Activated CD8-positive, alpha-beta memory T cell treated with anti-CD3 and anti-CD28 coated beads for 48 hours (primary cell): ENCODE data around the gene APOD.

ENCODE experiments used
- DNase-seq, 3 experiments: peaks; one replicate each; pipeline ENCODE4 v3.0.0-alpha.2; 2020; ENCODE audit warnings: low read depth in 2 of 3, low spot score in 2 of 3

Gene APOD

GRCh38 chr3:195587824-195588223, 4.1 kb upstream of the APOD start:
- no peak for DNase-seq

GRCh38 chr3:195587406-195587805, 3.7 kb upstream of the APOD start:
- no peak for DNase-seq

- DNase-seq = no peak
These were observed 767 bp upstream of the APOD start for GRCh38 chr3:195584543-195584870.

DNA sequence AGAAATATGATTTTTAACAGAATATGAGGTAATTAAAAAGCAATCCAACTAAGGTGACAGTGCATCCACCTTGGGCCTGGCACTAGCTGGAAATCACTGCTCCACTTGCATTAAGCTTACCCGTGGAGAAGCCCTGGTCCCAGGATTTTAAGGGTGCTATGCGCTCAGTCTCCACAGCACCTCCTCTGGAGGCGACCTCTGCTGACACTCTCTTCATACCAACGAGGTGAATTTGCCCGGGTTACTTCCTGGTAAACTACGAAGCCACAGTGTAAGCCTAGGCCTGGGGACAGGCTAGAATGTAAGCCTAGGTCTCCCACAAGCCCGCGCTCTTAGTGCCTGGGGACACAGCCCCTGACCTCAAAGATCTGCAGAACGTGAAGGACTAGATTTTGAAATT, 793 bp downstream of the APOD start:
- DNase-seq = no peak

DNA sequence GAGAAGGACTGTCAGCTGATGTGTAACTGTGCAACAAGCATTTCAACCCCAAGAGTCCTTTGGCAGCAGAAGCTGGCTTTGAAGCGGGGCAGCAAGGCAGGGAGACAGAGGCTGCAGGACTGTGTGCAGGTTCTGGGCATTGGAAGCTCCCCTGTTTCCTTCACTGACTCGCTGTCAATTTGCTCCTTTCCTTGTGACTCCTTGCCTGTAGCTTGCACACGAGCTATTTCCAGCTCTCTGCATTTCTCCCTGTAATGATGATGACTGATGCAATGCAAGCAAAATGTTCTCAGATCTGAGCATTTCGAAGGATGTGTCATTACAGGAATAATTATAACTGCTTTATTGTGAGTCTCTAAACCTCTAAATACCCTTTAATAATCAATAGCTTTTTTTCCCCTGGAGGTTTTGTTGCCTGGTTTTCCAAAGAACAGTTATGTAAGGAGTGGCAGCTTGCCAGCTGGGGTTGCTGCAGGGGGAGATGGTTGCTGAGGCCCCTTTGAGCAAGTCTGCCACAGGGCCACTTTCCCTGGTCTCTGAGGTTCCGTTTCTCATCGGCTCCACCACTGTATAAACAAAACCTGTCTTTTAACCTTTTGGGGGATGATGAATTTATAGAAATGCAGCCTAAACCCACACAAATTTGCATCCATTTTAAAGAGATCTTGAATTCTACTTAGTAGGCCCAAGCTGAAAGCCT, 2.8 kb downstream of the APOD start:
- DNase-seq = no peak

DNA sequence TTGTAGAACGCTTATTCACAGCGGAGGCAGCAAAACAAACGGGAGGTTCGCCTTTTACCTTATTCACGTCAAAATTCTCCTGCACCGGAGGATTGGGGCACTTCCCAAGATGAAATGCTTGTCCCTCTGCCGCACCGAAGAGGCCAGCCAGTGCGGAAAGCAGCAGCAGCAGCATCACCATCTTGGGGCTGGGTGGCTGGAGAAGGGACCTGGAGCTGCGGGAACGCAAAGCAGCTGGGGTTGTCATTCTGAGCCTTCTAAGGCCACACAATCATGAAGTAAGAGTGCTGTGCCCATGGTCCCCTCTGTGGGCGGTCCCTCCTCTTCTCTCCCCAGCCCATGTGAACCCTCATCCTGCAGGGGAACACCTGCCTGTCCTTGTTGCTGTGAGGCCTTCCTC, 4.5 kb downstream of the APOD start:
- no peak for DNase-seq

DNA sequence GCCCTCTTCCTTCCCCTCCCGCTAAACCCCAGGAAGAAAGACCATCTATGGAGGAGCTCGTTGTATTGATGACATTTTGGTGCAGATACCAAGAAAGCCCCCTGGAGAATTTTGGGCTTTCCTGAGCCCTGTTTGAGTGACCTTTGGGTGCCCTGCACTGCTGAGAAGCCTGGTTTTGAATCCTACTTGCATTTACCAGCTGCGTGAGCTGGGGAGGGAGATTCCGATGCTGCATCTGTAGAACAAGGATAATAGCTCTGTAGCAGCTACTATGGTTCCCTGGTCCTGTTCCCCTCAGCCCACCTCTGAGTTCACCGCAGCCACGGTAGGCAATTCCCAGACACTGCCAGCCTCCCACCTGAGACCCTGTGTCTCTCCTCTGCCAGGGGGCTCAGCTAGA, 5.2 kb downstream of the APOD start:
- no peak for DNase-seq

GRCh38 chr3:195577645-195578177, 6.0 kb downstream of the APOD start:
- no peak for DNase-seq

DNA sequence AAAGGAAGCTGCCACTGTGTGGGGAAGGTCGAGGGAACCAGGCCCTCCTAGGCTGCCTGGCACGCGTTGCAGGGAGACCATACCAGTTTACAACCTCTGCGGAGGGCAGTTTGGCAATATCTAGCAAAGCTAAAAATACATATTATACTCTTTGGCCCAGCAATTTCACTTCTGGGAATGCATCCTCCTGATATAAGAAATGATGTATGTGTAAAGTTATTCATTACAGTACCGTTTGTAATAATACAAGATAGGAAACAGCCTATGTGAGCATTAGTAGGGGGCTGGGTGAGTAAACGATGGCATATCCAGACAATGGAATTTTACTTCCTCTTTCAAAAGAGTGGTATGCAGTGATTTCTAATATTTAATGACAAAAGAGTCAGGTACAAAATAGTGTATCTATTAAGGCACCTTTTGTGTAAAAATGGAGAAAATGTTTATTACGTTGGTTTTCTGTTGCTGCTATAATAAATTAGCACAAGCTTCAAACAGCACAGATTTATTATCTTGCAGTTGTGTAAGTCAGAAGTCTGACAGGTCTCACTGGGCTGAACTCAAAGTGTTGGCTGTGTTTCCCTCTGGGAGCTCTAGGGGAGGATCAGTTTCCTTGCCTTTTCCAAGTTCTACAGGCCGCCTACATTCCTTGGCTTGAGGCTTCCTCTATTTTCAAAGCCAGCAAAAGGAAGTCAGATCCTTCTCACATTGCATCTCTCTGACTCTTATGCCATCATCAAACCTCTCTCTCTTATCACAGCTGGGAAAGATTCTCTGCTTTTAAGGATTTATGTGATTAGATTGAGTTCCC, 9.0 kb downstream of the APOD start:
- no peak for DNase-seq

- no peak for DNase-seq
These were observed 9.9 kb downstream of the APOD start for GRCh38 chr3:195573611-195574496.

- no peak for DNase-seq
These were observed 12.4 kb downstream of the APOD start for GRCh38 chr3:195571361-195571760.

- no peak for DNase-seq
These were observed 12.8 kb downstream of the APOD start for GRCh38 chr3:195570912-195571311.

DNA sequence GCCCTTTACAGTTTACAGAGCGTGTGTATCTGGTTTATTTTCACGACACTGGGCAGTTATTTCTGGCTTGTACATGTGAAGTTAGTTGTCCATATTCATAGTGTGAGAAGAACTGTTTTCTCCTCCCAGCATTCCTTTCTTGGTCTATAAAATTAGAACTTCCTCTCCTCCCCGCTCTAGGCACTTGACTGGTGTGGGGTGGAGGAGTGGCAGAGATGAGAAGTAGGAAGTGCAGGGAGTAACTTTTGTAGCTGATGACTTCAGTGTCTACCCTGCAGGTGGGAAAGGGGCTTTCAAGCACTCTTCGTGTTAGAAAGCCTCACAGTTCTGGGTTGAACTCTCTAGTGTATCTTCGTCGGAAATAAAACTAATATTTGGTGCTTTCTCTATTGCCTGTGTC, 13.4 kb downstream of the APOD start:
- no peak for DNase-seq

GRCh38 chr3:195568630-195569029, 15.1 kb downstream of the APOD start:
- no peak for DNase-seq

GRCh38 chr3:195566797-195567196, 16.9 kb downstream of the APOD start:
- no peak for DNase-seq

GRCh38 chr3:195565716-195566115, 18.0 kb downstream of the APOD start:
- no peak for DNase-seq

- no peak for DNase-seq
These were observed 20.4 kb downstream of the APOD start for GRCh38 chr3:195563317-195563716.

DNA sequence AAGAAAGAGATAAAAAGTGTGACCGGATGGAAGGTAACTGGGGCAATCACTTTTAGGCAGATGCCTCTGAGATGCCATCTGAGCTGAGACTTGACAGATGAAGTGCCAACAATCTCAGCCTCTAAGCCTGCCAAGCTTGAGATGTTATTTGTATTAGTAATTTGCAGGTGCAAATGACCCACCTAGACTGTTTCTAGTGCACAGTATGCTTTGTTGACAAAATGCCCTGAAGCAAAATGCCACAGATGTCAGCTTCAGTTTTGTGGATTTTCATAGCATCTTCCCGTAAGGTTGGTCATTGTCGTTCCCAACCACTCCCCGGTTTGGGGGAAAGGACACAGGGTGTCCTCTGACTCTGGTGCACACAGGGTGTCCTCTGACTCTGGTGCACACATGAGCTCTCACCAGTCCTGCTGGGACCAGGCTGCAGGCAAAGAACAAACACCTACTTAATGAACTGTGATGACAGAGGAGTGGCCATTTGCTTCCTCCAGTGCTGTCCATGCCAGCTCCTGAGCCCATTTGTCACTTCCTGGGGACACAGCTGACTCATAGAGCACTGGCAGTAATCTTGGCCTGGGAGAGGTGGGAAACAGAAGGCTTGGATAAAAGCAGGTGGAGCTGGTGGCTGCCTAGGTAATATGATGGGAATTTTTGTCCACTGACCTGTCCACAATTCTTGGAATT, 23.9 kb downstream of the APOD start:
- DNase-seq = no peak

GRCh38 chr3:195558602-195559001, 25.1 kb downstream of the APOD start:
- no peak for DNase-seq

DNA sequence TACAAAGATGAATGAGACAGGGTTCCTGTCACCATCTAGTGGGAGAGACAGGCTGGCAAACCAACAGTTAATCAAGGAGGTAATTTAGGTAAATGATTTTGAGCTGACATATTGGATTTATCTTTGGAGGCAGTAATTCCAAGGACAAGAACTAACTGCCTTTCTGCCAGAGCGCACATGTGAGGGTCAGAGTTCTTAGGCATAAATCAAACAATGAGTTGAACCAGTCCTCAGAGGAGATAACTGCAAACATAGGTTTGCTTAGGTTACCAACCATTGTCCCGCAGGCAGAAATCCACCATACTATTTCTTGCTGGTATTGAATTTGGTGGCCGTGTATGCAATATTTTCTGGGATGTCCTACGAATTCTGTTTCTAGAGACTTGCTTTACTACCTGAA, 26.4 kb downstream of the APOD start:
- no peak for DNase-seq

- no peak for DNase-seq
These were observed 27.4 kb downstream of the APOD start for GRCh38 chr3:195556390-195556789.
